ENCODE measurements around the gene IPO13. TPM values are rescaled to one million over a fixed set of nuclear protein-coding genes. Genes with fewer than 3 reads are reported as not detected.

IPO13 gene
- polyA plus RNA-seq, 1 of the 3 experiments (the other 2 are of a cell fraction) = 15.5 TPM

DNA sequence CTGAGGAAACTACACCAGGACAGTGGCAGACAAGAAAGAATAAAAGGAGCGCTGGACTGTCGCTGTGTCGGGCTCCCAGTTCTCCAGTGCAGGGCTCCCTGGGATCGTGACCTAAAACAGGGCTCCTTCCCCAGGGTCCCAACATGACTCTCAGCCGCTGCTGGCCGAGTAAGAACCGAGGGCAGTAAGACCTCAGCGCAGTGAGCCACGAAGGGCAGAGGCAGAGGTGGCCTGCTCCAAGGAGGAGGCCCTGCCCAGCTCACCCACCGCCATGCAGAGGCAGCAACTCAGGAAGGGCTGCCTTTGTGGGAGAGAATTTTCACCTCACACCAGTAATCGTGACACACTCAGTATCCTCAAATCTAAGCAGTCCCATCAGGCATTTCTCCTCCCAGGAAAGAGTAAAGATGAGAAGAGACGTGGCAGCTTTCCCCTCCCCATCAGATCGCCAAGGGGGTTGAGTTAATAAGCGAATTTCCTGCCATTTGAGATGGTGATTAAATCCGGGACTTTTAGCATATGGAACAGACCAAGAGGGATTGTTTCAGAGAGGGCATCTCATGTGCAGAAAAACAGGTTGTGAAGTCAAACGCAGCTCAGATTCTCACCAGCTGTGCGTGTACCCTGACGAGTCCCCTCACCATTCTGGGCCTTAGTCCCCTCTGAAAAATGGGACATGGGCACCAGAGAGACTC lies 32.9 kb upstream of the IPO13 start:
- 81% methylated on average over 15 of the region's 18 CpGs for WGBS (ENCODE audit: low lambda C conversion rate)
- Histone ChIP-seq H3K4me3 (ENCODE audit: low read depth in 2 of 2, low read length in 1 of 2) (no peak overlapping the region), H3K9me2 (no peaks in the 10 kb centered on the region), H3K27ac (ENCODE audit: low read depth in 2 of 2, low read length in 1 of 2) (peak overlapping the region in 1 of 2 experiments; percentile 82; a peak in 2 of 4 replicates), H4K20me1 (ENCODE audit: insufficient read depth) (no peaks in the 10 kb centered on the region), H3K4me1 (ENCODE audit: control insufficient read depth in 1 of 2, insufficient read depth in 2 of 2, low read depth in 1 of 2, low read length in 1 of 2) (peaks cover 14 to 43% of the 10 kb centered on the region in 2 experiments; a peak in 3 of 4 replicates), H3K27me3 (ENCODE audit: insufficient read depth) (no peaks in the 10 kb centered on the region), H3K4me2 (no peak overlapping the region), H2AFZ (ENCODE audit: low read depth) (no peak overlapping the region), H3F3A (replicated peaks; ENCODE audit: insufficient read depth) (peaks cover 14% of the 10 kb centered on the region), H3K36me3 (replicated peaks in 1 of 2; ENCODE audit: control insufficient read depth in 1 of 2, insufficient read depth in 2 of 2, low read length in 1 of 2) (peaks cover 0 to 4% of the 10 kb centered on the region in 2 experiments), H3K9me3 (no peaks in the 10 kb centered on the region), H3K79me2 (ENCODE audit: insufficient read depth) (no peaks in the 10 kb centered on the region), H3K9ac (no peak overlapping the region)
- ChIA-PET CTCF (interaction anchor here (0.6 to 16.3 kb wide), 8 partner anchors 11 to 353 kb away, joined by 3 to 175 read pairs (median 3); partner anchors contain the start of gene ARTN), POLR2A (interaction anchor here (0.9 to 1.9 kb wide), 3 partner anchors 21 to 150 kb away, joined by 3 to 6 read pairs (median 5); no protein-coding TSS in a partner anchor)
- no peak for TF ChIP-seq YY1 (IDR thresholded peaks at IDR 0.05; ENCODE audit: low read depth)
- TF ChIP-seq FOSL2 (IDR thresholded peaks at IDR 0.05; ENCODE audit: borderline replicate concordance, low read depth) = no peak
- TF ChIP-seq, protein P1, sequence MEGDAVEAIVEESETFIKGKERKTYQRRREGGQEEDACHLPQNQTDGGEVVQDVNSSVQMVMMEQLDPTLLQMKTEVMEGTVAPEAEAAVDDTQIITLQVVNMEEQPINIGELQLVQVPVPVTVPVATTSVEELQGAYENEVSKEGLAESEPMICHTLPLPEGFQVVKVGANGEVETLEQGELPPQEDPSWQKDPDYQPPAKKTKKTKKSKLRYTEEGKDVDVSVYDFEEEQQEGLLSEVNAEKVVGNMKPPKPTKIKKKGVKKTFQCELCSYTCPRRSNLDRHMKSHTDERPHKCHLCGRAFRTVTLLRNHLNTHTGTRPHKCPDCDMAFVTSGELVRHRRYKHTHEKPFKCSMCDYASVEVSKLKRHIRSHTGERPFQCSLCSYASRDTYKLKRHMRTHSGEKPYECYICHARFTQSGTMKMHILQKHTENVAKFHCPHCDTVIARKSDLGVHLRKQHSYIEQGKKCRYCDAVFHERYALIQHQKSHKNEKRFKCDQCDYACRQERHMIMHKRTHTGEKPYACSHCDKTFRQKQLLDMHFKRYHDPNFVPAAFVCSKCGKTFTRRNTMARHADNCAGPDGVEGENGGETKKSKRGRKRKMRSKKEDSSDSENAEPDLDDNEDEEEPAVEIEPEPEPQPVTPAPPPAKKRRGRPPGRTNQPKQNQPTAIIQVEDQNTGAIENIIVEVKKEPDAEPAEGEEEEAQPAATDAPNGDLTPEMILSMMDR (IDR thresholded peaks at IDR 0.05) = no peak
- TF ChIP-seq TAF1 (IDR thresholded peaks at IDR 0.05; ENCODE audit: borderline replicate concordance, low read depth, low read length) = no peak
- TF ChIP-seq, protein P2, sequence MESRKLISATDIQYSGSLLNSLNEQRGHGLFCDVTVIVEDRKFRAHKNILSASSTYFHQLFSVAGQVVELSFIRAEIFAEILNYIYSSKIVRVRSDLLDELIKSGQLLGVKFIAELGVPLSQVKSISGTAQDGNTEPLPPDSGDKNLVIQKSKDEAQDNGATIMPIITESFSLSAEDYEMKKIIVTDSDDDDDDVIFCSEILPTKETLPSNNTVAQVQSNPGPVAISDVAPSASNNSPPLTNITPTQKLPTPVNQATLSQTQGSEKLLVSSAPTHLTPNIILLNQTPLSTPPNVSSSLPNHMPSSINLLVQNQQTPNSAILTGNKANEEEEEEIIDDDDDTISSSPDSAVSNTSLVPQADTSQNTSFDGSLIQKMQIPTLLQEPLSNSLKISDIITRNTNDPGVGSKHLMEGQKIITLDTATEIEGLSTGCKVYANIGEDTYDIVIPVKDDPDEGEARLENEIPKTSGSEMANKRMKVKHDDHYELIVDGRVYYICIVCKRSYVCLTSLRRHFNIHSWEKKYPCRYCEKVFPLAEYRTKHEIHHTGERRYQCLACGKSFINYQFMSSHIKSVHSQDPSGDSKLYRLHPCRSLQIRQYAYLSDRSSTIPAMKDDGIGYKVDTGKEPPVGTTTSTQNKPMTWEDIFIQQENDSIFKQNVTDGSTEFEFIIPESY (IDR thresholded peaks at IDR 0.05; ENCODE audit: borderline replicate concordance, low read depth) = no peak
- TF ChIP-seq TCF12 (IDR thresholded peaks at IDR 0.05) = no peak
- TF ChIP-seq IRF3 (IDR thresholded peaks at IDR 0.05; ENCODE audit: low read depth, low read length) = no peak
- TF ChIP-seq NRF1 (IDR thresholded peaks at IDR 0.05; ENCODE audit: low read depth, low read length) = no peak
- no peak for TF ChIP-seq ELF1 (IDR thresholded peaks at IDR 0.05)
- no peak for TF ChIP-seq SMC3 (IDR thresholded peaks at IDR 0.05; ENCODE audit: low read depth, low read length)
- no peak for TF ChIP-seq USF2 (IDR thresholded peaks at IDR 0.05; ENCODE audit: borderline replicate concordance, low read depth, low read length)
- TF ChIP-seq CHD2 (IDR thresholded peaks at IDR 0.05; ENCODE audit: low read length, partially characterized antibody) = no peak
- DNase-seq = no peak

Measured in SK-N-SH (cell line).